NB4 (cell line): ENCODE results near the gene CCKAR.

Source experiments
- CTCF ChIP-seq: IDR thresholded peaks from one replicate; pipeline ENCODE4 v1.5.1; 2012; ENCODE audit warnings: low read depth, low read length
- MAX ChIP-seq: IDR thresholded peaks from 2 replicates; pipeline ENCODE4 v1.6.1; 2011; ENCODE audit warnings: low read depth, low read length
- MYC ChIP-seq: IDR thresholded peaks from 2 replicates; pipeline ENCODE4 v1.6.1; 2011; ENCODE audit warnings: low read depth, low read length
- POLR2A ChIP-seq: IDR thresholded peaks from 2 replicates; pipeline ENCODE4 v1.6.1; 2011; ENCODE audit warnings: mild to moderate bottlenecking; ENCODE audit not compliant: insufficient read length; ENCODE audit errors: extremely low read depth

DNA sequence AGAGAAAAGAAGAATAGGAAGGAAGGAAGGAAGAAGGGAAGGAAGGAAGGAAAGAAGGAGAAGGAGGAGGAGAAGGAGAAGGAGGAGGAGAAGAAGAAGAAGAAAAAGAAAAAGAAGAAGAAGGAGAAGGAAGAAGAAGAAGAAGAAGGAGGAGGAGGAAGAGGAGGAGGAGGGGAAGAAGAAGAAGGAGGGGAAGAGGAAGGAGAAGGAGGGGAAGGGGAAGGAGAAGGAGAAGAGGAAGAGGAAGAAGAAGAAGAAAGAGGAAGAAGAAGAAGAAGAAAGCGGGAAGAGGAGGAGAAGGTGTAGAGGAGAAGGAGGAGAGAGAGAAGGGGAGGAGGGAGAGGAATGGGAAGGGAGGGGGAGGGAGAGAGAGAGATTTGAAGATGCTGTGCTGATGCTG, 22.6 kb downstream of the CCKAR start:
- no peak for TF ChIP-seq CTCF
- no peak for TF ChIP-seq POLR2A
- TF ChIP-seq MAX = no peak
- TF ChIP-seq MYC = no peak
